ENCODE results near the gene ARV1. TPM values are rescaled to one million over a fixed set of nuclear protein-coding genes. Genes with fewer than 3 reads are reported as not detected.
"Not testable (repeated sequence)": the region's sequence is repeated elsewhere in the genome, so short reads cannot be mapped to it uniquely, and the experiment has no call there.

The ARV1 gene
- total and polyA plus RNA-seq, 2 donors: 19.7 to 24.8 TPM

DNA sequence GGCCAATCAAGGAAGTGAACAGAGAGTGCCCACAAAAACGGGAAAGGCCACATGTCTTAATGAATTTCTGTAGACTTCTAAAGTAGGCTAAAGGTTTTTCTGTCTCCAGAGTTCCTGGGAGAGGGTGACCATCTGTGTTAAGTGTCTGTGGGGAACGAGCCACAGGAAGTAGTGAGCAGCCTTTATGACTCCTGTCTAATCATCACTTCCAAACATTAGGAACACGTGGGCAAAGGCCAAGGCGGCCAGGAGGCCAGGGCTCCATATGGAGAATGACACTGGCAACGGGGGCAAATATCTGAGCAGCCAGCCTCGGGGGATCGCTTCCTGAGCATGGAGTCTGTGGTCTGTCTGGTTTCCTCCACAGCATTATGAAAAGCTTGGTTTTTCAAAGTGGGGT, 54.1 kb downstream of the ARV1 start:
- WGBS: 51% methylated on average over 7 of the region's 7 CpGs
- no peak for DNase-seq (ENCODE audit: extremely low spot score)
- no peak overlapping the region for H3K27ac ChIP-seq (ENCODE audit: low read depth)
- no peak overlapping the region for H3K4me3 ChIP-seq (ENCODE audit: low read depth, low read length)
- peaks cover 2% of the 10 kb centered on the region for H3K4me1 ChIP-seq (ENCODE audit: insufficient read depth)
- H3K36me3 ChIP-seq (ENCODE audit: insufficient read depth): no peaks in the 10 kb centered on the region

GRCh38 chr1:231035799-231036198, 56.9 kb downstream of the ARV1 start:
- Histone ChIP-seq H3K27ac (ENCODE audit: low read depth) (no peak overlapping the region), H3K4me3 (ENCODE audit: low read depth, low read length) (no peak overlapping the region), H3K36me3 (ENCODE audit: insufficient read depth) (no peaks in the 10 kb centered on the region), H3K4me1 (ENCODE audit: insufficient read depth) (no peaks in the 10 kb centered on the region)
- 95% methylated on average over 1 of the region's 1 CpG for WGBS
- no peak for DNase-seq (ENCODE audit: extremely low spot score)

GRCh38 chr1:231036416-231036815, 57.5 kb downstream of the ARV1 start:
- H3K4me1 ChIP-seq (ENCODE audit: insufficient read depth): no peaks in the 10 kb centered on the region

GRCh38 chr1:231037585-231038517, 59.0 kb downstream of the ARV1 start:
- no peak for DNase-seq (ENCODE audit: extremely low spot score)
- Histone ChIP-seq H3K4me1 (ENCODE audit: insufficient read depth) (no peaks in the 10 kb centered on the region), H3K27ac (ENCODE audit: low read depth) (no peak overlapping the region), H3K4me3 (ENCODE audit: low read depth, low read length) (no peak overlapping the region), H3K36me3 (ENCODE audit: insufficient read depth) (no peaks in the 10 kb centered on the region)
- WGBS: 82% methylated on average over 13 of the region's 13 CpGs

More at GRCh38 chr1:231036416-231036815, 57.5 kb downstream of the ARV1 start:
- Histone ChIP-seq H3K27ac (ENCODE audit: low read depth) (no peak overlapping the region), H3K36me3 (ENCODE audit: insufficient read depth) (no peaks in the 10 kb centered on the region), H3K4me3 (ENCODE audit: low read depth, low read length) (no peak overlapping the region)
- no peak for DNase-seq (ENCODE audit: extremely low spot score)
- WGBS: 81% methylated on average over 5 of the region's 5 CpGs

DNA sequence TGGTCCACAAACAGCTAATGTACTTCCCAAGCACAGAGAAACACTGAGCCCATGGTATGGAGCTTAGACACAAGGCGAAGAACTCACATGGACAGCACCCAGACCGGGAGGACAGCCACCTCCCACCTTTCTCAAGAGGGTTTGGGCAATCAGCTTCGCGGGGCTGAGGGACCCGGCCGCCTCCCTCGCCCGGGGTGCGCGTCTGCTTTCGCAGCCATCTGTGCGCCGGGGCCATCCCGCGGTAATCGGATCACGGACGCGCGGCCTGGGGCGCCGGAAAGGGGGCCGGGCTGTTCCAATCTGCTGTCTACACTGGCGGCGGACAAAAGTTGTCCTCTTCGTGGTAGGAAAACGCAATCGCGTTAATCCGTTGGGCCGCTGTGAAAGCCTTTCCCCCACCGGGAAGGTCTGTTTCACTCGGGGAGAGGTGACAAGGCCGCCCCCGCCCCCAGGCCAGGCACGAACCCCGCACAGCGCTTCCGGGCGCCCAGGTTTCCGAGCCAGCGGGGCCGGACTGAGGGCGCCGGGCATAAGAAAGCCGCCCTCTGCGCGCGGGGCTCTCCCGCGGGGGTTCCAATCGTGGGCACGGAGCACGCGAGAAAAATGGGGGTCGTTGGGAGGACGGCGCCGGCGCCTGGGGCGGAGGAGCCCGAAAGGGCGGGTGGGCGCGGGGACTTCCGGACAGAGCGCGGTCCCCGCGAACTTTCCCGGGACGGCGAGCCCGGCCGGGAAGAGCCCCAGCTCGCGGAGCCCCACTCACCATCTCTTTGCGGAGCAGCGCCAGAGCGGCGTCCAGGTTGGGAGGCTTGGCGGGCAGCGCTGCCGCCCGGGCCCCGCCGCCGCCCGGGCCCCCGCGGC, 60.5 kb downstream of the ARV1 start:
- H3K4me1 ChIP-seq (ENCODE audit: insufficient read depth): no peaks in the 10 kb centered on the region
- H3K4me3 ChIP-seq (ENCODE audit: low read depth, low read length): peak overlapping the region; percentile 80
- no peaks in the 10 kb centered on the region for H3K36me3 ChIP-seq (ENCODE audit: insufficient read depth)
- H3K27ac ChIP-seq (ENCODE audit: low read depth): no peak overlapping the region
- under 1% methylated on average over 91 of the region's 91 CpGs for WGBS
- DNase-seq (ENCODE audit: extremely low spot score): no peak

- Histone ChIP-seq H3K4me1 (ENCODE audit: insufficient read depth) (no peaks in the 10 kb centered on the region), H3K4me3 (ENCODE audit: low read depth, low read length) (peak within 1 kb of the TSS; percentile 80), H3K27ac (ENCODE audit: low read depth) (peak within 1 kb of the TSS; percentile 49), H3K36me3 (ENCODE audit: insufficient read depth) (no peaks in the 10 kb centered on the region)
- DNase-seq (ENCODE audit: extremely low spot score): no peak
- WGBS: 1% methylated on average over 81 of the region's 82 CpGs
These were observed 61.3 kb downstream of the ARV1 start, which contains the start of gene FAM89A for GRCh38 chr1:231040019-231040799. Gene FAM89A (minus strand): TSS chr1:231040254. CDS start chr1:231040211, 43 bp downstream.

- Histone ChIP-seq H3K4me3 (ENCODE audit: low read depth, low read length) (peak overlapping the region; percentile 80), H3K4me1 (ENCODE audit: insufficient read depth) (no peaks in the 10 kb centered on the region), H3K36me3 (ENCODE audit: insufficient read depth) (no peaks in the 10 kb centered on the region), H3K27ac (ENCODE audit: low read depth) (peak overlapping the region; percentile 49)
- 6% methylated on average over 37 of the region's 37 CpGs for WGBS
- DNase-seq (ENCODE audit: extremely low spot score): no peak
These were observed 62.2 kb downstream of the ARV1 start for GRCh38 chr1:231040800-231041718.

- no peak overlapping the region for H3K27ac ChIP-seq (ENCODE audit: low read depth)
- no peaks in the 10 kb centered on the region for H3K4me1 ChIP-seq (ENCODE audit: insufficient read depth)
- H3K4me3 ChIP-seq (ENCODE audit: low read depth, low read length): no peak overlapping the region
- no peak for DNase-seq (ENCODE audit: extremely low spot score)
- no peaks in the 10 kb centered on the region for H3K36me3 ChIP-seq (ENCODE audit: insufficient read depth)
- 81% methylated on average over 9 of the region's 9 CpGs for WGBS
These were observed 62.9 kb downstream of the ARV1 start for GRCh38 chr1:231041719-231042261.

DNA sequence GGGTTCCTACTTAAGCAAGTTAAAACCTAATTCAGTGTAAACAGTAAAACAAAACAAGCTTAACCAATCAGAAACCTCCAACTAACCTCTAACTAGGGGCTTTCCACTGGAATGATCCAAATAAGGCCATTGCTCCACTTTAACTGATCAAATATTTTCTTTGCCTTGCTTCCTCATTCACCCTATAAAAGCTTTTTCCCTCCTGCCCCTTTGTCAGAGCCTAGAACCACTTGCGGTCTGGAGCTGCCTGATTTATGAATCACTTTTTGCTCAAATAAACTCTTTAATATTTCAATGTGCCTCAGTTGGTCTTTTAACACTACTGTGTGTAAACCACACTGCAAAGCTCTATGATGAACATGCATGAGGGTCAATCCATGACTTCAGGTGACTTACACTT, 65.7 kb downstream of the ARV1 start:
- H3K36me3 ChIP-seq (ENCODE audit: insufficient read depth): no peaks in the 10 kb centered on the region
- DNase-seq (ENCODE audit: extremely low spot score): no peak
- H3K4me3 ChIP-seq (ENCODE audit: low read depth, low read length): no peak overlapping the region
- no peak overlapping the region for H3K27ac ChIP-seq (ENCODE audit: low read depth)
- no peaks in the 10 kb centered on the region for H3K4me1 ChIP-seq (ENCODE audit: insufficient read depth)
- WGBS: 95% methylated on average over 1 of the region's 1 CpG

DNA sequence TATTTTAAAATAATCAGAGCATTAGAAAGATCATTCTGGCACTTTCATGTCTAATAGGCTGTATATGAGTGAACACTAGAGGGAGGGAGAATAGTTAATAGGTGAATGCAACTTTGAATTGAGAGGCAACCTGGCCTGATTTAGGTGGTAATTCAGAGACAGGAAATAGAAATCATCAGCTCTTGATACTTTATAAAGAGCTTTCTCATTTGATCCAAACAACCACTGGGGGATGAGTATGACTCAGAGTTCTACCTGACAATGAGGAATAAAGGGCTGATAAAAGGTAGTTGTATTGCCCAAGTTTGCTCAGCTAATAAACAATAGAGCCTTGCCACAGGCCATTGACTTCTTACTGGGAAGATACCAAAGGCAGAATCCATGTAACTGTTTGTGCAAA, 66.4 kb downstream of the ARV1 start:
- Histone ChIP-seq H3K36me3 (ENCODE audit: insufficient read depth) (no peaks in the 10 kb centered on the region), H3K4me1 (ENCODE audit: insufficient read depth) (no peaks in the 10 kb centered on the region), H3K27ac (ENCODE audit: low read depth) (no peak overlapping the region), H3K4me3 (ENCODE audit: low read depth, low read length) (no peak overlapping the region)
- DNase-seq (ENCODE audit: extremely low spot score): no peak

- not testable (repeated sequence) for H3K4me1 ChIP-seq (ENCODE audit: insufficient read depth); H3K4me3 ChIP-seq (ENCODE audit: low read depth, low read length); H3K36me3 ChIP-seq (ENCODE audit: insufficient read depth); H3K27ac ChIP-seq (ENCODE audit: low read depth); DNase-seq (ENCODE audit: extremely low spot score)
- WGBS: 76% methylated on average over 10 of the region's 10 CpGs
These were observed 67.2 kb downstream of the ARV1 start for GRCh38 chr1:231045921-231046729.
